GM12875 (cell line): Measurements from ENCODE around the gene CADM2.

Source experiments
- H3K4me3 ChIP-seq: one replicate; pipeline ENCODE4 v1.5.1; 2011; ENCODE audit warnings: low read depth, low read length, control low read depth
- TF ChIP-seq, protein P1 (sequence below): IDR thresholded peaks from 2 replicates; pipeline ENCODE4 v1.5.1; 2011; ENCODE audit warnings: low read depth, mild to moderate bottlenecking, control low read depth, inconsistent platforms, low read length, moderate library complexity, borderline replicate concordance; ENCODE audit not compliant: insufficient read depth

Gene CADM2

DNA sequence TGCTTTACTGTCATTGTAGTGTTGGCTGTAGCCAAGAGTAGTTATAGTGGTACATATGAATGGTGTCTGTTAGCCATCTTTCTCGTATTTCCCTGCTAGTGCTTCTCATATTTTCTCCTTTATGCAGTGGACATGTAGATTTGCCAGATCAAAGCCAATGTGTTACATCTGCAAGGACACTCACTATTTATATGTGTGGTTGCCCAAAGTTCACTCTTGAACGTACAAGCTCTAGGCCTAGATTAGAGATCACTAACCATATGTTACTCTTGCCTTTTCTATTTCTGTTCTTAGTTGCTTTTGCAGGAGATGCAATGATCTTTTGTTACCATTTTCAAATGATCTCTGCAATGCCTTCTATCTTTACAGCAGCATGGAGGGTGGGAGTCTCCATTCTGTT, 78.4 kb downstream of the CADM2 start:
- TF ChIP-seq, protein P1, sequence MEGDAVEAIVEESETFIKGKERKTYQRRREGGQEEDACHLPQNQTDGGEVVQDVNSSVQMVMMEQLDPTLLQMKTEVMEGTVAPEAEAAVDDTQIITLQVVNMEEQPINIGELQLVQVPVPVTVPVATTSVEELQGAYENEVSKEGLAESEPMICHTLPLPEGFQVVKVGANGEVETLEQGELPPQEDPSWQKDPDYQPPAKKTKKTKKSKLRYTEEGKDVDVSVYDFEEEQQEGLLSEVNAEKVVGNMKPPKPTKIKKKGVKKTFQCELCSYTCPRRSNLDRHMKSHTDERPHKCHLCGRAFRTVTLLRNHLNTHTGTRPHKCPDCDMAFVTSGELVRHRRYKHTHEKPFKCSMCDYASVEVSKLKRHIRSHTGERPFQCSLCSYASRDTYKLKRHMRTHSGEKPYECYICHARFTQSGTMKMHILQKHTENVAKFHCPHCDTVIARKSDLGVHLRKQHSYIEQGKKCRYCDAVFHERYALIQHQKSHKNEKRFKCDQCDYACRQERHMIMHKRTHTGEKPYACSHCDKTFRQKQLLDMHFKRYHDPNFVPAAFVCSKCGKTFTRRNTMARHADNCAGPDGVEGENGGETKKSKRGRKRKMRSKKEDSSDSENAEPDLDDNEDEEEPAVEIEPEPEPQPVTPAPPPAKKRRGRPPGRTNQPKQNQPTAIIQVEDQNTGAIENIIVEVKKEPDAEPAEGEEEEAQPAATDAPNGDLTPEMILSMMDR, result no peak
- H3K4me3 ChIP-seq, result no peak overlapping the region

DNA sequence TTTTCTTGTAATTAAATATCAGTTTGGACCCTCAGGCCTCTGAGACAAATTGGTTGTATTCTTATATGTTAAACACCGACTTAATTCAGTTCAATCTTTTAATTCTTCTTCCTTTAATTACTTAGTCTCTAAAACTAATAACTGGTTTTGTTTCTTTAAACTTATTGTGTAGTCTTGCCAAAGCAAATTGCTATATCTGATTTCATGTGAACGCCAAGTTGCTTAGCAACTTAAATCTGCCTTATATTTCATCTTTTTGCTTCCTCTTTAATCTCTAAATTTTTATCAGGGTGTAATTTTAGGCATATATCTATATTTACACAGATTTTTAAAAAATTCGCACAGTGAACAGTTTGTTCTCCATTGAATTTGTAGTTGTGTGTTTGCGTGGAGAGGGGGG, 82.2 kb downstream of the CADM2 start:
- TF ChIP-seq, protein P1, result no peak

DNA sequence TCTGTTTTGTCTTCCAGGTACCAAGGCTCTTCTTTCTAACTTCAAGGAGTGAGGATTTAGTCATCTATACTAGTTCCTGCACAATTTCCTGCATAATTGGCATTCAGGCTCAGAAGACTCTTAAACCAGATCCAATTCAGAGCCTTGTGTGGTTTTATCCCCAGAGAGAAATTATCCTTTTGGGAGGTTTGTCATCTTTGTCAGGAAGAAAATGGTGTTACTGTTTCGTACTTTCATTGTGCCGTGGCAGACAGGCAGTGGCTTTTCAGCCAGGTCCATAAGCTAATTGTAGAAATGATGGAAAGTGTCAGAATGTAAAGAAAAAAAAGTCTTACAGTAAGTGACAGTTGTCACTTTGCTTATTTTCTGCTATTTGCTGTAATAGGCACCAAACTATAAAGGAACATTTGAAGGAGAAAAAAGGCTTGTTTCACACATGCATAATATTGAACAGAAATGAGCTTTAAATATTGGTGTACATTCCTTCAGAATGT, 82.8 kb downstream of the CADM2 start:
- H3K4me3 ChIP-seq, result no peak overlapping the region
- TF ChIP-seq, protein P1, result no peak

More for the DNA sequence above, 82.2 kb downstream of the CADM2 start:
- no peak overlapping the region for H3K4me3 ChIP-seq

DNA sequence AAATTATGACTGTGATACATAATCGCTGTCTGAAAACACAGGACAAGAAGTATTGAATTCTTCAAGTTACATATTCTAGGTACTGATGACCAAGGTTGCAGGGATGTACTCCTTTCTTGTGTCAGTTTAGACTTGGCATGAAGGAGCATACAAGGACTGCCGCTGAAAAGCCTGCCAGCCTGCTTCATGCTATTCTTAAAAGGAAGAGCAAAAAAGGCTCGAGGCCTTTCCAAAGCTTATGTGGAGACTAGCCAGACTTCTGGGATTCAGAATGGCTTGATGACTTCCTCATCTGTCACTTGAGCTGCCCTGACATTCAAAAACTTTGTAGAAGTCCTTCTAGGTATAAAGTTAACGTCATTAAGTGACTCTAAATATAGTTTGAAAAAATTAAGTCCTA, 92.0 kb downstream of the CADM2 start:
- TF ChIP-seq, protein P1, result no peak
- H3K4me3 ChIP-seq, result no peak overlapping the region

DNA sequence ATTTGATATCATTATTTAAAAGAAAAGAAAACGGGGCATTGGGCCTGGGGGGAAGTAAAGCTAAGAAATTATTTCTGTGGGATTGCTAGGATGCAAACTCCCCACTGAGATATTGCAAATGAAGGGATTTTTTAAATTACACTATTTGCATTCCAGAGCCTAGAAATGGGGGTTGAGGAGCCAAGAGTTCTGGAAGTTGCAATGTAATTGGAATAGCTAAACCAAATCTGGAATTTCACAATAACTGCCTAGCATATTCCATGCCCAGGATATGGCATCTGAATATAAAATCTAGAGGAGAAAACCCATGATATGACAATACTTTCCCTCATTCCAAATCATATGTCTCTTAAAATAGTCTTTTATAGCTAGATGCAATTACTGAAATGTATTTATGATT, 93.0 kb downstream of the CADM2 start:
- H3K4me3 ChIP-seq, result no peak overlapping the region
- TF ChIP-seq, protein P1, result no peak

DNA sequence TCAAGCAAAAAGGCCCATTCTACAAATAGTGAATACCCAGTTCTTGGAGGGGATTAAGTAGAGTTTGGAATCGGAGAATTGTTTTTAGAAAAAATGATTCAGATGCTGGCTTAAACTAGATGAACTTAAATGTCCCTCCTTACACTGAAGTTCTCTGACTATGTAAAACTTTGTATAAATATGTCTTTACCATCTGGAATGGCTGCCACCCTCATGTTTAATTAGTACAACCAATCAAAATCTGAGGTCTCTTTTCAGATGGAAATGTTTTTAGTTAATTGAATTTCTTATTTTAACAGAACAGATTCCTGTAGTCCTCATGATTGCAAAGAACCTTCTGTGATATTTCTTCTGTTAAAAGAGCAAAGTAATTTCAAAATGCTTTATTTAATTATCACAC, 94.8 kb downstream of the CADM2 start:
- TF ChIP-seq, protein P1, result no peak
- H3K4me3 ChIP-seq, result no peak overlapping the region

DNA sequence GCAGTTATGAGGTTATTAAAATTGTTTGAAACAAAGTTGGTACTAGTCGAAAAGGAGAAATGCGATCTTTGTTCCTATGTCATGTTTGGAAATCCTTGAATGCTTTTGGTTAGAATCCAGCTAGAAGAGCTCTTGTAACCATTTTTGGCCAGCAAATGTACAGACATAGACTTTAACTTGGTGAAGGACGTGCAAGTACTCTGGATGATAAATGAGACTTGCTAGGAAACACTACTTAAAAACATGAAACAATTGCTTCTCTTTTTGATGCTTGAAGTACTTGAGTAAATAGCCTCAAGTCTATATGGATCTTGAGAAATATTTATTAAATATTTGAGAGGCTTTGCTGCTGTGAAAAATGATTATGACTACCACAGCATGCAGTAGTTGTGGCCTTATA, 95.8 kb downstream of the CADM2 start:
- TF ChIP-seq, protein P1, result no peak

More for the DNA sequence above, 95.8 kb downstream of the CADM2 start:
- H3K4me3 ChIP-seq, result no peak overlapping the region
